ENCODE results near the gene CEP120. TPM values are rescaled to one million over a fixed set of nuclear protein-coding genes. Genes with fewer than 3 reads are reported as not detected.
A peak's percentile ranks its signal among the peaks of the same experiment; 100 is the strongest.

CEP120 gene
- total RNA-seq, 2 donors from 2014 or later: 11.7 to 18.2 TPM

- no peaks in the 10 kb centered on the region for H3K27me3 ChIP-seq
- no peak overlapping the region for H3K27ac ChIP-seq
- intact Hi-C loops (cut with DNase I): no loop called here
- no peaks in the 10 kb centered on the region for H3K36me3 ChIP-seq
- no peak overlapping the region for H3K9ac ChIP-seq (ENCODE audit: low read depth in 2 of 2, low read length in 2 of 2)
- H3K4me3 ChIP-seq: no peak overlapping the region
- no peak for DNase-seq
- H3K9me3 ChIP-seq: no peaks in the 10 kb centered on the region
- TF ChIP-seq, protein P1, sequence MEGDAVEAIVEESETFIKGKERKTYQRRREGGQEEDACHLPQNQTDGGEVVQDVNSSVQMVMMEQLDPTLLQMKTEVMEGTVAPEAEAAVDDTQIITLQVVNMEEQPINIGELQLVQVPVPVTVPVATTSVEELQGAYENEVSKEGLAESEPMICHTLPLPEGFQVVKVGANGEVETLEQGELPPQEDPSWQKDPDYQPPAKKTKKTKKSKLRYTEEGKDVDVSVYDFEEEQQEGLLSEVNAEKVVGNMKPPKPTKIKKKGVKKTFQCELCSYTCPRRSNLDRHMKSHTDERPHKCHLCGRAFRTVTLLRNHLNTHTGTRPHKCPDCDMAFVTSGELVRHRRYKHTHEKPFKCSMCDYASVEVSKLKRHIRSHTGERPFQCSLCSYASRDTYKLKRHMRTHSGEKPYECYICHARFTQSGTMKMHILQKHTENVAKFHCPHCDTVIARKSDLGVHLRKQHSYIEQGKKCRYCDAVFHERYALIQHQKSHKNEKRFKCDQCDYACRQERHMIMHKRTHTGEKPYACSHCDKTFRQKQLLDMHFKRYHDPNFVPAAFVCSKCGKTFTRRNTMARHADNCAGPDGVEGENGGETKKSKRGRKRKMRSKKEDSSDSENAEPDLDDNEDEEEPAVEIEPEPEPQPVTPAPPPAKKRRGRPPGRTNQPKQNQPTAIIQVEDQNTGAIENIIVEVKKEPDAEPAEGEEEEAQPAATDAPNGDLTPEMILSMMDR (IDR thresholded peaks at IDR 0.05): no peak
- H3K4me1 ChIP-seq: no peaks in the 10 kb centered on the region
Observed at GRCh38 chr5:123358304-123358703, 64.9 kb downstream of the CEP120 start.

- intact Hi-C loops (cut with DNase I): no loop called here
- Histone ChIP-seq H3K9me3 (no peaks in the 10 kb centered on the region), H3K27ac (no peak overlapping the region), H3K36me3 (no peaks in the 10 kb centered on the region), H3K27me3 (no peaks in the 10 kb centered on the region), H3K9ac (ENCODE audit: low read depth in 2 of 2, low read length in 2 of 2) (no peak overlapping the region), H3K4me1 (no peaks in the 10 kb centered on the region), H3K4me3 (no peak overlapping the region)
- no peak for DNase-seq
- TF ChIP-seq, protein P1 (IDR thresholded peaks at IDR 0.05): no peak
Observed at GRCh38 chr5:123351820-123352219, 71.4 kb downstream of the CEP120 start.

DNA sequence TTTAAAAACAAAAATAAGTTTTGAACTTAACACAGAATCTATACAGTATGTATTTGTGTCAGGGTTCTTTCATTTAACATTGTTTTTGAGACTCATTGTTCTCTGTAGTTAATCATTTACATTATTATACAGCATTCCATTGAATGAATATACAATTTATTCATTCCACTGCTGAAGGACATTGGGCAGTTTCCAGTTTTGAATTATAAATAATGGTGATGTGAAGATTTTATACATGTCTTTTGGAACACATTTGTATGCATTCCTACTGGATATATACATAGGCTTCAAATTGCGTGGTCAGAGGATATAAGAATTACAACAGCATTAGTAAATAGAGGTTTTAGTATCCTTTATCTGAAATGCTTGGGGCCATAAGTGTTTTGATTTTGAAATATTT is 72.0 kb downstream of the CEP120 start:
- intact Hi-C loops (cut with DNase I): no loop called here

DNA sequence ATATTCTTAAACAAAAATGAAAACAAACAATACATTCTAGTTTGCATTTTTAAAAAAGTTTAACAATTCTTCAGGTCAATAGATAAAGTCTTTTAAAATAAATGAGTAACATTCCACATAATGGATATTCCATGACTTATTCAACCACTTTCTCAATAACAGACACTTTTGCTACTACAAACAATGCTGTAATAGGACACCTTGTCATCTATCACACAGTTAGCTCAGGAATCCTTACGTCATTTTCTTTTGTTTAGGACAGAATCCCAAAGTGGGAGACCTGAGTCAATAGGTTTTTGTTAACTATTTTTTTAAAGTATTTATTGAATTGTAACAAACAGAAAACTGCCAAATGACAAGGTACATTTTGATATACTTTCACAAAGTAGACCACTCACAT is 72.5 kb downstream of the CEP120 start:
- no peaks in the 10 kb centered on the region for H3K9me3 ChIP-seq
- no peaks in the 10 kb centered on the region for H3K27me3 ChIP-seq
- H3K27ac ChIP-seq: no peak overlapping the region
- no peak for DNase-seq
- intact Hi-C loops (cut with DNase I): no loop called here
- H3K9ac ChIP-seq (ENCODE audit: low read depth in 2 of 2, low read length in 2 of 2): no peak overlapping the region
- TF ChIP-seq, protein P1 (IDR thresholded peaks at IDR 0.05): no peak
- no peak overlapping the region for H3K4me3 ChIP-seq
- H3K36me3 ChIP-seq: no peaks in the 10 kb centered on the region
- H3K4me1 ChIP-seq: no peaks in the 10 kb centered on the region

More for the DNA sequence above, 72.0 kb downstream of the CEP120 start:
- Histone ChIP-seq H3K27ac (no peak overlapping the region), H3K9me3 (no peaks in the 10 kb centered on the region), H3K4me3 (no peak overlapping the region), H3K27me3 (no peaks in the 10 kb centered on the region), H3K36me3 (no peaks in the 10 kb centered on the region), H3K9ac (ENCODE audit: low read depth in 2 of 2, low read length in 2 of 2) (no peak overlapping the region), H3K4me1 (no peaks in the 10 kb centered on the region)
- no peak for DNase-seq
- TF ChIP-seq, protein P1 (IDR thresholded peaks at IDR 0.05): no peak

- intact Hi-C loops (cut with DNase I): loop anchor here (10.0 kb wide), 2 partner anchors 310 to 450 kb away; partner anchors contain the start of gene PPIC
- TF ChIP-seq, protein P1 (IDR thresholded peaks at IDR 0.05): peak; percentile 50
- DNase-seq: no peak
Observed at GRCh38 chr5:123344816-123345426, 78.3 kb downstream of the CEP120 start.

More at GRCh38 chr5:123344816-123345426, 78.3 kb downstream of the CEP120 start:
- Histone ChIP-seq H3K9me3 (no peaks in the 10 kb centered on the region), H3K4me3 (no peak overlapping the region), H3K27me3 (no peaks in the 10 kb centered on the region), H3K36me3 (no peaks in the 10 kb centered on the region), H3K9ac (ENCODE audit: low read depth in 2 of 2, low read length in 2 of 2) (no peak overlapping the region), H3K4me1 (no peaks in the 10 kb centered on the region), H3K27ac (no peak overlapping the region)
